WTC11 (cell line): ENCODE results near the gene PRKD1. TPM values are rescaled to one million over a fixed set of nuclear protein-coding genes. Genes with fewer than 3 reads are reported as not detected.

Source experiments
- ATAC-seq: fragments of 200-7000 bp; cut with Tn5 transposase; 2 replicates; pipeline ENCODE4 v1.10.0; 2021; ENCODE audit warnings: mild to moderate bottlenecking, moderate library complexity
- CTCF ChIA-PET: fragments of 300-600 bp; sonication (Branson Sonifier 250); formaldehyde crosslinking; loops from one replicate; lab custom pipeline; 2021; ENCODE audit warnings: antibody characterized with exemption; lab: Charles Lee
- POLR2A ChIA-PET: fragments of 350-600 bp; sonication (Branson Sonifier 250); formaldehyde crosslinking; loops from one replicate; lab custom pipeline; 2021; ENCODE audit warnings: antibody characterized with exemption; lab: Charles Lee
- DNase-seq: peaks from one replicate; pipeline ENCODE4 v3.0.0; 2021; ENCODE audit warnings: low spot score
- H3K27ac Mint-ChIP-seq: 2 replicates; pipeline ENCODE4 v1.8.0; 2021; ENCODE audit warnings: mixed read lengths
- H3K27me3 Mint-ChIP-seq: 2 replicates; pipeline ENCODE4 v1.8.0; 2021; ENCODE audit warnings: low read depth, mild to moderate bottlenecking, moderate library complexity, mixed read lengths
- H3K36me3 Mint-ChIP-seq: 2 replicates; pipeline ENCODE4 v1.8.0; 2021; ENCODE audit warnings: mixed read lengths
- H3K4me1 Mint-ChIP-seq: 2 replicates; pipeline ENCODE4 v1.8.0; 2022; ENCODE audit warnings: mixed read lengths
- H3K4me3 Mint-ChIP-seq: 2 replicates; pipeline ENCODE4 v1.8.0; 2021; ENCODE audit warnings: mild to moderate bottlenecking, moderate library complexity, mixed read lengths
- H3K9me3 Mint-ChIP-seq: 2 replicates; pipeline ENCODE4 v1.8.0; 2021; ENCODE audit warnings: mixed read lengths
- AR ChIP-seq: fragments of 250-450 bp; sonication (Bioruptor Pico); IDR thresholded peaks from 2 replicates; pipeline ENCODE4 v1.9.0; 2021; ENCODE audit warnings: mild to moderate bottlenecking
- ATF2 ChIP-seq: sonication (generic); formaldehyde crosslinking; IDR thresholded peaks from 2 replicates; pipeline ENCODE4 v1.8.1; 2022; ENCODE audit warnings: low read depth, missing genetic modification reagents, borderline replicate concordance
- CREB1 ChIP-seq: sonication (generic); formaldehyde crosslinking; IDR thresholded peaks from 2 replicates; pipeline ENCODE4 v1.8.0; 2023; ENCODE audit warnings: mild to moderate bottlenecking, missing genetic modification reagents
- E2F4 ChIP-seq: sonication (generic); formaldehyde crosslinking; IDR thresholded peaks from 2 replicates; pipeline ENCODE4 v1.8.1; 2022; ENCODE audit warnings: low read depth, mild to moderate bottlenecking, moderate library complexity, missing genetic modification reagents, borderline replicate concordance
- GABPB1 ChIP-seq: sonication (generic); formaldehyde crosslinking; IDR thresholded peaks from 2 replicates; pipeline ENCODE4 v1.8.1; 2023; ENCODE audit warnings: mild to moderate bottlenecking, missing genetic modification reagents
- IRF2 ChIP-seq: sonication (generic); formaldehyde crosslinking; IDR thresholded peaks from 2 replicates; pipeline ENCODE4 v1.8.0; 2022; ENCODE audit warnings: low read depth, missing genetic modification reagents, borderline replicate concordance
- JAZF1 ChIP-seq: fragments of 250-450 bp; sonication (Bioruptor Pico); IDR thresholded peaks from 2 replicates; pipeline ENCODE4 v1.9.0; 2021; ENCODE audit warnings: moderate library complexity, mild to moderate bottlenecking, inconsistent platforms
- JUN ChIP-seq: sonication (generic); formaldehyde crosslinking; IDR thresholded peaks from 2 replicates; pipeline ENCODE4 v1.8.0; 2023; ENCODE audit warnings: mild to moderate bottlenecking, missing genetic modification reagents
- KAT7 ChIP-seq: sonication (generic); formaldehyde crosslinking; IDR thresholded peaks from 2 replicates; pipeline ENCODE4 v1.8.1; 2023; ENCODE audit warnings: missing genetic modification reagents, mild to moderate bottlenecking, borderline replicate concordance
- PRRX2 ChIP-seq: fragments of 250-450 bp; sonication (Bioruptor Pico); IDR thresholded peaks from 2 replicates; pipeline ENCODE4 v1.8.0; 2021; ENCODE audit warnings: mild to moderate bottlenecking
- ZMAT4 ChIP-seq: fragments of 250-450 bp; sonication (Bioruptor Pico); IDR thresholded peaks from 2 replicates; pipeline ENCODE4 v1.9.0; 2021; ENCODE audit warnings: mild to moderate bottlenecking
- ZNF232 ChIP-seq: sonication (generic); formaldehyde crosslinking; IDR thresholded peaks from 2 replicates; pipeline ENCODE4 v1.8.0; 2022; ENCODE audit warnings: mild to moderate bottlenecking, missing genetic modification reagents
- ZNF263 ChIP-seq: sonication (generic); formaldehyde crosslinking; IDR thresholded peaks from 2 replicates; pipeline ENCODE4 v1.8.1; 2022; ENCODE audit warnings: low read depth, mild to moderate bottlenecking, moderate library complexity, missing genetic modification reagents
- ZNF416 ChIP-seq: fragments of 250-450 bp; sonication (Bioruptor Pico); IDR thresholded peaks from 2 replicates; pipeline ENCODE4 v1.9.0; 2021; ENCODE audit warnings: mild to moderate bottlenecking, inconsistent platforms
- ZNF423 ChIP-seq: fragments of 250-450 bp; sonication (Bioruptor Pico); IDR thresholded peaks from 2 replicates; pipeline ENCODE4 v2.1.2; 2022; ENCODE audit warnings: mild to moderate bottlenecking, moderate library complexity
- total RNA-seq: library from RNA; stranded (reverse); gene quantifications from 3 replicates; pipeline ENCODE4 v1.2.3, GENCODE V29; 2021
- TF ChIP-seq, protein P1 (sequence below): sonication (generic); formaldehyde crosslinking; IDR thresholded peaks from 2 replicates; pipeline ENCODE4 v1.8.1; 2023; ENCODE audit warnings: mild to moderate bottlenecking, missing genetic modification reagents, borderline replicate concordance
- TF ChIP-seq, protein P2 (sequence below): sonication (generic); formaldehyde crosslinking; IDR thresholded peaks from 2 replicates; pipeline ENCODE4 v1.8.0; 2022; ENCODE audit warnings: mild to moderate bottlenecking, missing genetic modification reagents
- TF ChIP-seq, protein P3 (sequence below): sonication (generic); formaldehyde crosslinking; IDR thresholded peaks from 2 replicates; pipeline ENCODE4 v1.8.1; 2022; ENCODE audit warnings: missing genetic modification reagents, borderline replicate concordance

The PRKD1 gene
- total RNA-seq, 1 experiment from 2014 or later = 7.6 TPM

DNA sequence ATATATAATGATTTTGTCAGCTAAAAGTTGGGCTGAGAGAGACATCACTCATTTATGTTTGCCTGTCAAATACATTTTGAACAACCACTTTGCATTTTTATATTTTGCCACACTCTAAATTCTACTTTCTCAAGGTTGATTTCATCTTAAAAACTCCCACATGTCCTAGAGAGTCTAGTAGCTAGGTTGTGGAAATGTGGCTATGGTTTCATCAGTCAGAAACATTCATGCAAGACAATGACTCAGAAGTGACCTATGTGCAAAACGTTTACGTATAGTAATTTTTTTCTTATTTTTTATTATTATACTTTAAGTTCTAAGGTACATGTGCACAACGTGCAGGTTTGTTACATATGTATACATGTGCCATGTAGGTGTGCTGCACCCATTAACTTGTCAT lies 27.4 kb upstream of the PRKD1 start:
- no peaks in the 10 kb centered on the region for H3K4me1 Mint-ChIP-seq
- CTCF ChIA-PET = no interaction called here

More for the DNA sequence above, 27.4 kb upstream of the PRKD1 start:
- ATAC-seq = no peak
- Mint-ChIP-seq H3K36me3 (no peaks in the 10 kb centered on the region), H3K27ac (no peak overlapping the region), H3K4me3 (no peak overlapping the region), H3K9me3 (peaks cover 14% of the 10 kb centered on the region)
- TF ChIP-seq ZNF232 (no peak), ZNF416 (CRISPR knock-in tag) (no peak), AR (no peak), E2F4 (CRISPR knock-in tag) (no peak), PRRX2 (CRISPR knock-in tag) (no peak), ZNF263 (CRISPR knock-in tag) (no peak), JAZF1 (CRISPR knock-in tag) (no peak), GABPB1 (CRISPR knock-in tag) (no peak), IRF2 (CRISPR knock-in tag) (no peak), JUN (CRISPR knock-in tag) (no peak), ZMAT4 (no peak), ATF2 (CRISPR knock-in tag) (no peak), KAT7 (CRISPR knock-in tag) (no peak), CREB1 (CRISPR knock-in tag) (no peak), ZNF423 (CRISPR knock-in tag) (no peak)
- TF ChIP-seq, protein P1, sequence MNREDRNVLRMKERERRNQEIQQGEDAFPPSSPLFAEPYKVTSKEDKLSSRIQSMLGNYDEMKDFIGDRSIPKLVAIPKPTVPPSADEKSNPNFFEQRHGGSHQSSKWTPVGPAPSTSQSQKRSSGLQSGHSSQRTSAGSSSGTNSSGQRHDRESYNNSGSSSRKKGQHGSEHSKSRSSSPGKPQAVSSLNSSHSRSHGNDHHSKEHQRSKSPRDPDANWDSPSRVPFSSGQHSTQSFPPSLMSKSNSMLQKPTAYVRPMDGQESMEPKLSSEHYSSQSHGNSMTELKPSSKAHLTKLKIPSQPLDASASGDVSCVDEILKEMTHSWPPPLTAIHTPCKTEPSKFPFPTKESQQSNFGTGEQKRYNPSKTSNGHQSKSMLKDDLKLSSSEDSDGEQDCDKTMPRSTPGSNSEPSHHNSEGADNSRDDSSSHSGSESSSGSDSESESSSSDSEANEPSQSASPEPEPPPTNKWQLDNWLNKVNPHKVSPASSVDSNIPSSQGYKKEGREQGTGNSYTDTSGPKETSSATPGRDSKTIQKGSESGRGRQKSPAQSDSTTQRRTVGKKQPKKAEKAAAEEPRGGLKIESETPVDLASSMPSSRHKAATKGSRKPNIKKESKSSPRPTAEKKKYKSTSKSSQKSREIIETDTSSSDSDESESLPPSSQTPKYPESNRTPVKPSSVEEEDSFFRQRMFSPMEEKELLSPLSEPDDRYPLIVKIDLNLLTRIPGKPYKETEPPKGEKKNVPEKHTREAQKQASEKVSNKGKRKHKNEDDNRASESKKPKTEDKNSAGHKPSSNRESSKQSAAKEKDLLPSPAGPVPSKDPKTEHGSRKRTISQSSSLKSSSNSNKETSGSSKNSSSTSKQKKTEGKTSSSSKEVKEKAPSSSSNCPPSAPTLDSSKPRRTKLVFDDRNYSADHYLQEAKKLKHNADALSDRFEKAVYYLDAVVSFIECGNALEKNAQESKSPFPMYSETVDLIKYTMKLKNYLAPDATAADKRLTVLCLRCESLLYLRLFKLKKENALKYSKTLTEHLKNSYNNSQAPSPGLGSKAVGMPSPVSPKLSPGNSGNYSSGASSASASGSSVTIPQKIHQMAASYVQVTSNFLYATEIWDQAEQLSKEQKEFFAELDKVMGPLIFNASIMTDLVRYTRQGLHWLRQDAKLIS (CRISPR knock-in tag) = no peak
- TF ChIP-seq, protein P2, sequence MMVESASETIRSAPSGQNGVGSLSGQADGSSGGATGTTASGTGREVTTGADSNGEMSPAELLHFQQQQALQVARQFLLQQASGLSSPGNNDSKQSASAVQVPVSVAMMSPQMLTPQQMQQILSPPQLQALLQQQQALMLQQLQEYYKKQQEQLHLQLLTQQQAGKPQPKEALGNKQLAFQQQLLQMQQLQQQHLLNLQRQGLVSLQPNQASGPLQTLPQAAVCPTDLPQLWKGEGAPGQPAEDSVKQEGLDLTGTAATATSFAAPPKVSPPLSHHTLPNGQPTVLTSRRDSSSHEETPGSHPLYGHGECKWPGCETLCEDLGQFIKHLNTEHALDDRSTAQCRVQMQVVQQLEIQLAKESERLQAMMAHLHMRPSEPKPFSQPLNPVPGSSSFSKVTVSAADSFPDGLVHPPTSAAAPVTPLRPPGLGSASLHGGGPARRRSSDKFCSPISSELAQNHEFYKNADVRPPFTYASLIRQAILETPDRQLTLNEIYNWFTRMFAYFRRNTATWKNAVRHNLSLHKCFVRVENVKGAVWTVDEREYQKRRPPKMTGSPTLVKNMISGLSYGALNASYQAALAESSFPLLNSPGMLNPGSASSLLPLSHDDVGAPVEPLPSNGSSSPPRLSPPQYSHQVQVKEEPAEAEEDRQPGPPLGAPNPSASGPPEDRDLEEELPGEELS (CRISPR knock-in tag) = no peak
- TF ChIP-seq, protein P3, sequence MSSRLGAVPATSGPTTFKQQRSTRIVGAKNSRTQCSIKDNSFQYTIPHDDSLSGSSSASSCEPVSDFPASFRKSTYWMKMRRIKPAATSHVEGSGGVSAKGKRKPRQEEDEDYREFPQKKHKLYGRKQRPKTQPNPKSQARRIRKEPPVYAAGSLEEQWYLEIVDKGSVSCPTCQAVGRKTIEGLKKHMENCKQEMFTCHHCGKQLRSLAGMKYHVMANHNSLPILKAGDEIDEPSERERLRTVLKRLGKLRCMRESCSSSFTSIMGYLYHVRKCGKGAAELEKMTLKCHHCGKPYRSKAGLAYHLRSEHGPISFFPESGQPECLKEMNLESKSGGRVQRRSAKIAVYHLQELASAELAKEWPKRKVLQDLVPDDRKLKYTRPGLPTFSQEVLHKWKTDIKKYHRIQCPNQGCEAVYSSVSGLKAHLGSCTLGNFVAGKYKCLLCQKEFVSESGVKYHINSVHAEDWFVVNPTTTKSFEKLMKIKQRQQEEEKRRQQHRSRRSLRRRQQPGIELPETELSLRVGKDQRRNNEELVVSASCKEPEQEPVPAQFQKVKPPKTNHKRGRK (CRISPR knock-in tag) = no peak
- TF ChIP-seq, all 79 proteins: peak for 0
- H3K27me3 Mint-ChIP-seq = peaks cover 8% of the 10 kb centered on the region
- POLR2A ChIA-PET = no interaction called here
- DNase-seq = no peak
